ENCODE data around the gene ARHGAP45. TPM values are rescaled to one million over a fixed set of nuclear protein-coding genes. Genes with fewer than 3 reads are reported as not detected.

The ARHGAP45 gene
- total RNA-seq, 1 donor from 2014 or later: 15.6 TPM

GRCh38 chr19:1131718-1132551 lies 65.0 kb downstream of the ARHGAP45 start:
- peak; percentile 91 for DNase-seq (ENCODE audit: low spot score)

GRCh38 chr19:1132552-1133383 lies 65.8 kb downstream of the ARHGAP45 start:
- peak; percentile 50 for DNase-seq (ENCODE audit: low spot score)

- DNase-seq (ENCODE audit: low spot score): no peak
Observed at GRCh38 chr19:1133471-1133929, 66.5 kb downstream of the ARHGAP45 start.

GRCh38 chr19:1134431-1134830 lies 67.5 kb downstream of the ARHGAP45 start:
- DNase-seq (ENCODE audit: low spot score): no peak

- DNase-seq (ENCODE audit: low spot score): no peak
Observed at GRCh38 chr19:1135454-1135853, 68.5 kb downstream of the ARHGAP45 start.

- no peak for DNase-seq (ENCODE audit: low spot score)
Observed at GRCh38 chr19:1136201-1136600, 69.2 kb downstream of the ARHGAP45 start.

Other genes starting within 250 kb of the ARHGAP45 start
- not detected for gene PLPPR3, start 245.2 kb upstream of the ARHGAP45 start, total RNA-seq (ENCODE audit: insufficient read depth, low replicate concordance)
- not detected for gene AZU1, start 239.3 kb upstream of the ARHGAP45 start, total RNA-seq (ENCODE audit: insufficient read depth, low replicate concordance)
- gene PRTN3, start 226.2 kb upstream of the ARHGAP45 start, total RNA-seq (ENCODE audit: insufficient read depth, low replicate concordance): not detected
- gene ELANE, start 214.9 kb upstream of the ARHGAP45 start, total RNA-seq (ENCODE audit: insufficient read depth, low replicate concordance): not detected
- gene CFD, start 207.5 kb upstream of the ARHGAP45 start, total RNA-seq (ENCODE audit: insufficient read depth, low replicate concordance): 35.2 TPM
- gene MED16, start 174.0 kb upstream of the ARHGAP45 start, total RNA-seq (ENCODE audit: insufficient read depth, low replicate concordance): 36.1 TPM
- gene RNU6-9, start 173.7 kb upstream of the ARHGAP45 start, total RNA-seq (ENCODE audit: insufficient read depth, low replicate concordance): not detected
- gene R3HDM4, start 153.9 kb upstream of the ARHGAP45 start, total RNA-seq (ENCODE audit: insufficient read depth, low replicate concordance): 44.3 TPM
- gene KISS1R, start 149.8 kb upstream of the ARHGAP45 start, total RNA-seq (ENCODE audit: insufficient read depth, low replicate concordance): not detected
- 37.1 TPM for gene ARID3A, start 141.1 kb upstream of the ARHGAP45 start, total RNA-seq (ENCODE audit: insufficient read depth, low replicate concordance)
- 67.9 TPM for gene WDR18, start 82.8 kb upstream of the ARHGAP45 start, total RNA-seq (ENCODE audit: insufficient read depth, low replicate concordance)
- gene GRIN3B, start 66.7 kb upstream of the ARHGAP45 start, total RNA-seq (ENCODE audit: insufficient read depth, low replicate concordance): not detected
- 54.4 TPM for gene TMEM259, start 46.0 kb upstream of the ARHGAP45 start, total RNA-seq (ENCODE audit: insufficient read depth, low replicate concordance)
- not detected for gene RNU6-2, start 45.6 kb upstream of the ARHGAP45 start, total RNA-seq (ENCODE audit: insufficient read depth, low replicate concordance)
- gene CNN2, start 40.6 kb upstream of the ARHGAP45 start, total RNA-seq (ENCODE audit: insufficient read depth, low replicate concordance): 120 TPM
- 2.2 TPM for gene ABCA7, start 27.1 kb upstream of the ARHGAP45 start, total RNA-seq (ENCODE audit: insufficient read depth, low replicate concordance)
- 42.6 TPM for gene POLR2E, start 28.2 kb downstream of the ARHGAP45 start, total RNA-seq (ENCODE audit: insufficient read depth, low replicate concordance)
- 169 TPM for gene GPX4, start 36.8 kb downstream of the ARHGAP45 start, total RNA-seq (ENCODE audit: insufficient read depth, low replicate concordance)
- gene SBNO2, start 107.1 kb downstream of the ARHGAP45 start, total RNA-seq (ENCODE audit: insufficient read depth, low replicate concordance): 21.7 TPM
- gene STK11, start 138.6 kb downstream of the ARHGAP45 start, total RNA-seq (ENCODE audit: insufficient read depth, low replicate concordance): 60.4 TPM
- gene CBARP, start 170.8 kb downstream of the ARHGAP45 start, total RNA-seq (ENCODE audit: insufficient read depth, low replicate concordance): not detected
- 24.8 TPM for gene ATP5F1D, start 174.6 kb downstream of the ARHGAP45 start, total RNA-seq (ENCODE audit: insufficient read depth, low replicate concordance)
- gene MIDN, start 181.4 kb downstream of the ARHGAP45 start, total RNA-seq (ENCODE audit: insufficient read depth, low replicate concordance): 16.6 TPM
- 319 TPM for gene CIRBP, start 202.2 kb downstream of the ARHGAP45 start, total RNA-seq (ENCODE audit: insufficient read depth, low replicate concordance)
- gene FAM174C, start 208.4 kb downstream of the ARHGAP45 start, total RNA-seq (ENCODE audit: insufficient read depth, low replicate concordance): 1.7 TPM
- gene EFNA2, start 218.7 kb downstream of the ARHGAP45 start, total RNA-seq (ENCODE audit: insufficient read depth, low replicate concordance): not detected

All from umbilical cord (tissue), 2 donors.